A549 (cell line): ENCODE measurements around the gene ZNF319. TPM values are rescaled to one million over a fixed set of nuclear protein-coding genes. Genes with fewer than 3 reads are reported as not detected.

ENCODE experiments used
- ATAC-seq, 2 experiments: fragments of 200-7000 bp in 1 of 2; fragments of >200 bp in 1 of 2; cut with Nextera tagmentation in 1 of 2; cut with Tn5 transposase in 1 of 2; 3 replicates each; pipeline versions ENCODE4 v1.8.0 to v1.9.1; 2018 to 2020; ENCODE audit warnings: mild to moderate bottlenecking in 1 of 2, moderate library complexity in 1 of 2
- CTCF ChIA-PET: fragments of 300-600 bp; sonication (Branson Sonifier 250); formaldehyde crosslinking; extraction: SDS; loops from one replicate; lab custom pipeline; 2021; ENCODE audit warnings: antibody characterized with exemption, inconsistent platforms; lab: Yijun Ruan, JAX
- POLR2A ChIA-PET: fragments of 350-600 bp; formaldehyde crosslinking; extraction: SDS; loops from one replicate; lab custom pipeline; 2021; ENCODE audit warnings: antibody characterized with exemption, inconsistent platforms; lab: Yijun Ruan, JAX
- DNase-seq, 2 experiments: peaks; one replicate each; pipeline versions ENCODE4 v3.0.0 to v3.0.0-alpha.2; 2011 to 2016; ENCODE audit warnings: low read depth in 1 of 2, low spot score in 1 of 2
- FAIRE-seq: peaks from 2 replicates; lab custom pipeline; 2011; peaks lifted over from hg19 to GRCh38; lab: Jason Lieb, UNC
- H3K27ac ChIP-seq, 2 experiments: fragments of >200 bp; sonication (Bioruptor Twin); formaldehyde crosslinking; 3 replicates each; pipeline ENCODE4 v1.5.1; 2016 to 2017
- H3K4me1 ChIP-seq: fragments of >200 bp; sonication (Bioruptor Twin); formaldehyde crosslinking; 3 replicates; pipeline ENCODE4 v1.6.1; 2016
- H3K4me2 ChIP-seq: fragments of >200 bp; sonication (Bioruptor Twin); formaldehyde crosslinking; 3 replicates; pipeline ENCODE4 v1.6.1; 2016
- H3K4me3 ChIP-seq: fragments of >200 bp; sonication (Bioruptor Twin); formaldehyde crosslinking; 3 replicates; pipeline ENCODE4 v1.5.1; 2016
- H3K9me3 ChIP-seq: fragments of >200 bp; sonication (Bioruptor Twin); formaldehyde crosslinking; 3 replicates; pipeline ENCODE4 v1.6.1; 2016
- ATOH8 ChIP-seq: fragments of 250-450 bp; sonication (Bioruptor Pico); IDR thresholded peaks from 2 replicates; pipeline ENCODE4 v1.5.0; 2020; ENCODE audit warnings: low read depth, mild to moderate bottlenecking, moderate library complexity
- CBX8 ChIP-seq: fragments of 200-600 bp; sonication (generic); IDR thresholded peaks from 2 replicates; pipeline ENCODE4 v1.6.1; 2016
- CHD2 ChIP-seq: fragments of 150-350 bp; IDR thresholded peaks from 2 replicates; pipeline ENCODE4 v1.6.1; 2014; ENCODE audit warnings: low read length; ENCODE audit not compliant: partially characterized antibody
- CTCF ChIP-seq: fragments of >200 bp; sonication (Bioruptor Twin); formaldehyde crosslinking; IDR thresholded peaks from 3 replicates; pipeline ENCODE4 v1.5.1; 2016
- FOSB ChIP-seq: fragments of 250-450 bp; sonication (Bioruptor Pico); IDR thresholded peaks from 2 replicates; pipeline ENCODE4 v1.5.0; 2020; ENCODE audit warnings: mild to moderate bottlenecking, moderate library complexity
- HOXA7 ChIP-seq: fragments of 250-450 bp; sonication (Bioruptor Pico); IDR thresholded peaks from 2 replicates; pipeline ENCODE4 v1.5.0; 2020; ENCODE audit warnings: mild to moderate bottlenecking, moderate library complexity
- HOXB5 ChIP-seq: fragments of 250-450 bp; sonication (Bioruptor Pico); IDR thresholded peaks from 2 replicates; pipeline ENCODE4 v1.5.0; 2020; ENCODE audit warnings: mild to moderate bottlenecking, moderate library complexity
- KDM1A ChIP-seq: fragments of 200-600 bp; sonication (generic); IDR thresholded peaks from 2 replicates; pipeline ENCODE4 v1.6.1; 2016; ENCODE audit warnings: low read depth, mild to moderate bottlenecking
- NPAS2 ChIP-seq: fragments of 250-450 bp; sonication (Bioruptor Pico); IDR thresholded peaks from 2 replicates; pipeline ENCODE4 v1.8.0; 2022; ENCODE audit warnings: mild to moderate bottlenecking, moderate library complexity, borderline replicate concordance
- POLR2A ChIP-seq: IDR thresholded peaks from 2 replicates; pipeline ENCODE4 v1.6.1; 2012; ENCODE audit warnings: mild to moderate bottlenecking, low read length
- REST ChIP-seq: fragments of 200-600 bp; sonication (generic); IDR thresholded peaks from 2 replicates; pipeline ENCODE4 v1.6.1; 2016; ENCODE audit warnings: antibody characterized with exemption, mild to moderate bottlenecking, moderate library complexity
- RNF2 ChIP-seq: fragments of 200-600 bp; sonication (generic); IDR thresholded peaks from 2 replicates; pipeline ENCODE4 v1.6.1; 2016; ENCODE audit warnings: low read depth, mild to moderate bottlenecking, antibody characterized with exemption, moderate library complexity, borderline replicate concordance
- ZFP36 ChIP-seq: fragments of 450-650 bp; IDR thresholded peaks from 2 replicates; pipeline ENCODE4 v1.6.1; 2014; ENCODE audit warnings: borderline replicate concordance; ENCODE audit not compliant: partially characterized antibody
- ZSCAN20 ChIP-seq: fragments of 250-450 bp; sonication (Bioruptor Pico); IDR thresholded peaks from 2 replicates; pipeline ENCODE4 v1.8.0; 2022; ENCODE audit warnings: mild to moderate bottlenecking, moderate library complexity
- WGBS: methylation state at CpG from one replicate; pipeline ENCODE4 v1.1.6; 2017; ENCODE audit errors: missing lambda C conversion rate; 5-methylcytosine and 5-hydroxymethylcytosine counted together
- polyA plus RNA-seq, 4 experiments: library from polyadenylated mRNA; depleted of rRNA in 3 of 4; stranded (reverse); fragments of >200 nt; fragmentation: RNase III in 1 of 4; extraction: RNeasy Plus Mini Kit Qiagen cat#74134 plus additional on column Dnase treatment in 1 of 4; gene quantifications; 2 replicates in 3 of 4; 3 replicates in 1 of 4; pipeline ENCODE4 v1.2.3, GENCODE V29; 2011 to 2017

ZNF319 gene
- polyA plus RNA-seq, 2 of the 4 experiments (the other 2 are of a cell fraction) = 10.8 to 11.3 TPM

GRCh38 chr16:58016840-58017446, 16.5 kb upstream of the ZNF319 start:
- FAIRE-seq (no peak), ATAC-seq (no peak)
- CTCF ChIA-PET = interaction anchor here (1.2 to 1.6 kb wide), 2 partner anchors 109 to 294 kb away, joined by 3 to 4 read pairs; no protein-coding TSS in a partner anchor

More at GRCh38 chr16:58016840-58017446, 16.5 kb upstream of the ZNF319 start:
- no peak for DNase-seq
- H3K4me2 ChIP-seq = no peak overlapping the region
- no peaks in the 10 kb centered on the region for H3K9me3 ChIP-seq
- peaks cover 8% of the 10 kb centered on the region; the same call in 1 of the 3 replicates for H3K4me1 ChIP-seq
- no peak overlapping the region for H3K27ac ChIP-seq
- POLR2A ChIA-PET = no interaction called here
- 72% methylated on average over 12 of the region's 12 CpGs for WGBS
- TF ChIP-seq REST (no peak), FOSB (CRISPR knock-in tag) (no peak), CBX8 (no peak), ATOH8 (CRISPR knock-in tag) (no peak), CTCF (no peak), POLR2A (no peak), ZSCAN20 (no peak), CHD2 (no peak), HOXA7 (no peak), NPAS2 (CRISPR knock-in tag) (no peak), ZFP36 (no peak), HOXB5 (CRISPR knock-in tag) (no peak), RNF2 (no peak), KDM1A (no peak)
- H3K4me3 ChIP-seq = no peak overlapping the region
